GM23338 (cell line): ENCODE results near the gene FASTKD3. TPM values are rescaled to one million over a fixed set of nuclear protein-coding genes. Genes with fewer than 3 reads are reported as not detected.

Source experiments
- ATAC-seq: fragments of 200-7000 bp; cut with Tn5 transposase; 3 replicates; pipeline ENCODE4 v1.9.1; 2020
- DNase-seq: peaks from one replicate; pipeline ENCODE4 v3.0.0-alpha.2; 2015; ENCODE audit warnings: low spot score
- H2AFZ ChIP-seq: fragments of 200-600 bp; sonication (generic); 2 replicates; pipeline ENCODE4 v1.8.0; 2016; ENCODE audit warnings: antibody characterized with exemption, mild to moderate bottlenecking, moderate library complexity
- H3F3A ChIP-seq: fragments of 200-600 bp; sonication (generic); replicated peaks from 2 replicates; pipeline ENCODE4 v1.8.0; 2017; ENCODE audit warnings: antibody characterized with exemption, mixed run types, low read depth
- H3K27ac ChIP-seq: fragments of 200-600 bp; sonication (generic); 2 replicates; pipeline ENCODE4 v1.6.1; 2016; ENCODE audit warnings: low read depth
- H3K27me3 ChIP-seq: fragments of 200-600 bp; sonication (generic); 2 replicates; pipeline ENCODE4 v1.8.0; 2016; ENCODE audit warnings: mild to moderate bottlenecking, mixed run types, moderate library complexity; ENCODE audit not compliant: insufficient read depth
- H3K36me3 ChIP-seq: fragments of 200-600 bp; sonication (generic); 2 replicates; pipeline ENCODE4 v1.8.0; 2016; ENCODE audit warnings: mild to moderate bottlenecking; ENCODE audit not compliant: insufficient read depth
- H3K4me1 ChIP-seq: fragments of 200-600 bp; sonication (generic); 2 replicates; pipeline ENCODE4 v1.8.0; 2016; ENCODE audit warnings: mild to moderate bottlenecking, moderate library complexity; ENCODE audit not compliant: insufficient read depth
- H3K4me2 ChIP-seq: fragments of 200-600 bp; sonication (generic); 2 replicates; pipeline ENCODE4 v1.7.1; 2017; ENCODE audit warnings: mixed run types
- H3K4me3 ChIP-seq: fragments of 200-600 bp; sonication (generic); 2 replicates; pipeline ENCODE4 v1.6.1; 2016; ENCODE audit warnings: mixed run types
- H3K79me2 ChIP-seq: fragments of 200-600 bp; sonication (generic); replicated peaks from 2 replicates; pipeline ENCODE4 v1.8.0; 2017; ENCODE audit warnings: mild to moderate bottlenecking; ENCODE audit not compliant: insufficient read depth
- H3K9me2 ChIP-seq: fragments of 200-600 bp; sonication (generic); 2 replicates; pipeline ENCODE4 v1.8.0; 2017; ENCODE audit not compliant: insufficient read depth
- H4K20me1 ChIP-seq: fragments of 200-600 bp; sonication (generic); replicated peaks from 2 replicates; pipeline ENCODE4 v1.8.0; 2017; ENCODE audit warnings: mild to moderate bottlenecking; ENCODE audit not compliant: insufficient read depth
- H3K27ac Mint-ChIP-seq: 2 replicates; pipeline ENCODE4 v1.8.0; 2020; ENCODE audit warnings: inconsistent platforms, mild to moderate bottlenecking, moderate library complexity, mixed read lengths
- H3K27me3 Mint-ChIP-seq: 3 replicates; pipeline ENCODE4 v1.8.0; 2022; ENCODE audit warnings: low read depth, mild to moderate bottlenecking, moderate library complexity, mixed read lengths, inconsistent platforms; ENCODE audit not compliant: insufficient read depth, poor library complexity
- H3K36me3 Mint-ChIP-seq: 3 replicates; pipeline ENCODE4 v1.8.0; 2021; ENCODE audit warnings: low read depth, mild to moderate bottlenecking, inconsistent platforms, moderate library complexity, mixed read lengths
- H3K4me1 Mint-ChIP-seq: 3 replicates; pipeline ENCODE4 v1.8.0; 2020; ENCODE audit warnings: mild to moderate bottlenecking, inconsistent platforms, mixed read lengths
- H3K4me3 Mint-ChIP-seq: 3 replicates; pipeline ENCODE4 v1.8.0; 2021; ENCODE audit warnings: moderate library complexity, mild to moderate bottlenecking, inconsistent platforms, mixed read lengths
- H3K9me3 Mint-ChIP-seq: 3 replicates; pipeline ENCODE4 v1.8.0; 2020; ENCODE audit warnings: moderate library complexity, mild to moderate bottlenecking, inconsistent platforms, mixed read lengths
- JUNB ChIP-seq: IDR thresholded peaks from one replicate; pipeline ENCODE4 v1.6.1; 2016; ENCODE audit warnings: antibody characterized with exemption; ENCODE audit not compliant: unreplicated experiment
- NANOG ChIP-seq: IDR thresholded peaks from 2 replicates; pipeline ENCODE4 v1.6.1; 2016; ENCODE audit warnings: antibody characterized with exemption, borderline replicate concordance
- STAT1 ChIP-seq: IDR thresholded peaks from one replicate; pipeline ENCODE4 v1.6.1; 2016; ENCODE audit warnings: antibody characterized with exemption; ENCODE audit not compliant: unreplicated experiment
- ZNF114 ChIP-seq: fragments of 250-450 bp; sonication (Bioruptor Pico); IDR thresholded peaks from 2 replicates; pipeline ENCODE4 v1.5.0; 2020; ENCODE audit warnings: mild to moderate bottlenecking, moderate library complexity
- ZNF331 ChIP-seq: fragments of 250-450 bp; sonication (Bioruptor Pico); IDR thresholded peaks from 2 replicates; pipeline ENCODE4 v1.5.0; 2020; ENCODE audit warnings: low read depth, mild to moderate bottlenecking, moderate library complexity
- ZNF462 ChIP-seq: fragments of 250-450 bp; sonication (Bioruptor Pico); IDR thresholded peaks from 2 replicates; pipeline ENCODE4 v1.5.0; 2020; ENCODE audit warnings: mild to moderate bottlenecking, moderate library complexity
- polyA plus RNA-seq: library from polyadenylated mRNA; unstranded; fragments of >200 nt; fragmentation: Nextera tagmentation; extraction: Ambion mirVana; gene quantifications from 2 replicates; pipeline ENCODE4 v1.2.1, GENCODE V29; 2016
- total RNA-seq: library from RNA; depleted of rRNA; stranded (reverse); fragments of >200 nt; shearing (Covaris generic); gene quantifications from 2 replicates; pipeline ENCODE4 v1.2.3, GENCODE V29; 2014
- TF ChIP-seq, protein P1 (sequence below), 2 experiments: fragments of 200-600 bp in 1 of 2; sonication (generic) in 1 of 2; conservative IDR thresholded peaks; 2 replicates each; pipeline versions ENCODE4 v1.5.1 to v1.6.1; 2016 to 2017; ENCODE audit warnings: antibody characterized with exemption in 2 of 2, low read depth in 2 of 2, mild to moderate bottlenecking in 2 of 2, moderate library complexity in 1 of 2
- TF ChIP-seq, protein P2 (sequence below): IDR thresholded peaks from one replicate; pipeline ENCODE4 v1.6.1; 2018; ENCODE audit warnings: antibody characterized with exemption; ENCODE audit not compliant: unreplicated experiment
- TF ChIP-seq, protein P3 (sequence below): IDR thresholded peaks from 2 replicates; pipeline ENCODE4 v1.6.1; 2016; ENCODE audit warnings: antibody characterized with exemption

The FASTKD3 gene
- total and polyA plus RNA-seq, 2 experiments from 2014 or later = 10.8 to 13.5 TPM

DNA sequence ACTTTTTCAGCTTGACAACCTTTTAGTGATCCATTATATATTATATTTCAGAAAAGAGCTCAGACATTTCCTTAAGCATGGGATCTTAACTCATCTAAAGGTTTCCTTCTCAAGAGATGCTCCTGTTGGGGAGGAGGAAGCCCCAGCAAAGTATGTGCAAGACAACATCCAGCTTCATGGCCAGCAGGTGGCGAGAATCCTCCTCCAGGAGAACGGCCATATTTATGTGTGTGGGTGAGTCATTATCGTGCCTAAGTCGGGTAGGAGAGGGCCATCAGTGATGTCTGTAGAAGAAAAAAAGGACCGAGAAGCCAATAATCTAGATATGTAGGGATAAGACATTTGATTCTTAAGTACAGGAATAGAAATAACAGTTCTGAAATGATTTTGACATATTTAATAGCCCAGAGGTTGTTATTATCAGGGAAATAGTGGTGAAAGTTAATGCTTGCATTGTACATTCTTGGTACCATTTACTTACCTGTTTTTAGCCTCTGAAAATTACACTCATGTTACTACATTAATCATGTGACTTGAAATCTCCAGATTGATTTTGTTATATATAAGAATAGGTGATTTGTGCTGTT lies 28.3 kb upstream of the FASTKD3 start:
- H3F3A ChIP-seq = no peaks in the 10 kb centered on the region
- no peaks in the 10 kb centered on the region for H3K79me2 ChIP-seq
- H3K9me3 Mint-ChIP-seq = no peaks in the 10 kb centered on the region
- no peak overlapping the region for H3K4me3 ChIP-seq
- 0 out of 2 replicates have a peak, but pooled peaks cover 7% of the 10 kb centered on the region for H4K20me1 ChIP-seq
- DNase-seq (peak; percentile 43), ATAC-seq (peak; percentile 25; the same call in 2 of the 3 replicates)
- peaks cover 65% of the 10 kb centered on the region for H3K36me3 ChIP-seq
- H3K27me3 ChIP-seq = no peaks in the 10 kb centered on the region
- no peaks in the 10 kb centered on the region for H3K9me2 ChIP-seq
- no peak overlapping the region for H3K4me3 Mint-ChIP-seq
- no peaks in the 10 kb centered on the region for H3K27me3 Mint-ChIP-seq
- no peak overlapping the region for H3K4me2 ChIP-seq
- H3K27ac Mint-ChIP-seq = no peak overlapping the region
- no peak overlapping the region for H3K27ac ChIP-seq
- TF ChIP-seq JUNB = no peak
- TF ChIP-seq, protein P1, sequence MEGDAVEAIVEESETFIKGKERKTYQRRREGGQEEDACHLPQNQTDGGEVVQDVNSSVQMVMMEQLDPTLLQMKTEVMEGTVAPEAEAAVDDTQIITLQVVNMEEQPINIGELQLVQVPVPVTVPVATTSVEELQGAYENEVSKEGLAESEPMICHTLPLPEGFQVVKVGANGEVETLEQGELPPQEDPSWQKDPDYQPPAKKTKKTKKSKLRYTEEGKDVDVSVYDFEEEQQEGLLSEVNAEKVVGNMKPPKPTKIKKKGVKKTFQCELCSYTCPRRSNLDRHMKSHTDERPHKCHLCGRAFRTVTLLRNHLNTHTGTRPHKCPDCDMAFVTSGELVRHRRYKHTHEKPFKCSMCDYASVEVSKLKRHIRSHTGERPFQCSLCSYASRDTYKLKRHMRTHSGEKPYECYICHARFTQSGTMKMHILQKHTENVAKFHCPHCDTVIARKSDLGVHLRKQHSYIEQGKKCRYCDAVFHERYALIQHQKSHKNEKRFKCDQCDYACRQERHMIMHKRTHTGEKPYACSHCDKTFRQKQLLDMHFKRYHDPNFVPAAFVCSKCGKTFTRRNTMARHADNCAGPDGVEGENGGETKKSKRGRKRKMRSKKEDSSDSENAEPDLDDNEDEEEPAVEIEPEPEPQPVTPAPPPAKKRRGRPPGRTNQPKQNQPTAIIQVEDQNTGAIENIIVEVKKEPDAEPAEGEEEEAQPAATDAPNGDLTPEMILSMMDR (conservative IDR thresholded peaks at IDR 0.05; ENCODE audit: low read depth in 2 of 2) = peak; percentile 56 to 64
- H3K4me1 ChIP-seq = no peaks in the 10 kb centered on the region
- no peak overlapping the region for H2AFZ ChIP-seq
- H3K4me1 Mint-ChIP-seq = no peaks in the 10 kb centered on the region
- H3K36me3 Mint-ChIP-seq = peaks cover 74% of the 10 kb centered on the region

DNA sequence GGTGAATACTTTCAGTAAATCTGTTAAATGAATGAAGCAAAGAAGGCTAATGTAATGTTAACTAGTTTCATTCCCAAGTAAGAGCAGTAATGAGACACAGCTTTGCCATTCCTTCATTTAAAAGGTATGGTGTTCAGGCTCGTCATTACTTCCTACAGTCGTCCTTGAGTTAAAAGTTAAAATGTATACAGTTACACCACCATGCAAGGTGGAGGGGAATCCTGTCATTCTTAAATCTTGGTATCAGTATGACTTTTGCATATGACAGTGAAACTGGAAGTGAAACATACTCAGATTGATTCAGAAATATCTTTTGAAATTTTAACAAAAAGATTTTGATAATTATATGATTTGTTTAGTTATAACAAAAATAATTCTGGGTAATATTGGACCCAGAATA lies 26.0 kb upstream of the FASTKD3 start:
- H3K4me3 Mint-ChIP-seq = no peak overlapping the region
- no peaks in the 10 kb centered on the region for H3F3A ChIP-seq
- H3K9me3 Mint-ChIP-seq = no peaks in the 10 kb centered on the region
- no peak for DNase-seq
- peaks cover 81% of the 10 kb centered on the region for H3K36me3 Mint-ChIP-seq
- H2AFZ ChIP-seq = no peak overlapping the region
- peaks cover 57% of the 10 kb centered on the region for H3K36me3 ChIP-seq
- no peak for ATAC-seq
- no peaks in the 10 kb centered on the region for H3K79me2 ChIP-seq
- H3K4me2 ChIP-seq = no peak overlapping the region
- H3K4me1 Mint-ChIP-seq = no peaks in the 10 kb centered on the region
- H3K27me3 Mint-ChIP-seq = no peaks in the 10 kb centered on the region
- H3K27ac ChIP-seq = no peak overlapping the region
- H3K4me1 ChIP-seq = no peaks in the 10 kb centered on the region
- H3K27me3 ChIP-seq = no peaks in the 10 kb centered on the region
- no peaks in the 10 kb centered on the region for H3K9me2 ChIP-seq
- no peak overlapping the region for H3K4me3 ChIP-seq
- H3K27ac Mint-ChIP-seq = no peak overlapping the region
- 0 out of 2 replicates have a peak, but pooled peaks cover 7% of the 10 kb centered on the region for H4K20me1 ChIP-seq
- TF ChIP-seq ZNF462 (no peak), ZNF331 (CRISPR knock-in tag) (no peak), JUNB (no peak), NANOG (no peak), STAT1 (no peak), ZNF114 (CRISPR knock-in tag) (no peak)
- TF ChIP-seq, protein P2, sequence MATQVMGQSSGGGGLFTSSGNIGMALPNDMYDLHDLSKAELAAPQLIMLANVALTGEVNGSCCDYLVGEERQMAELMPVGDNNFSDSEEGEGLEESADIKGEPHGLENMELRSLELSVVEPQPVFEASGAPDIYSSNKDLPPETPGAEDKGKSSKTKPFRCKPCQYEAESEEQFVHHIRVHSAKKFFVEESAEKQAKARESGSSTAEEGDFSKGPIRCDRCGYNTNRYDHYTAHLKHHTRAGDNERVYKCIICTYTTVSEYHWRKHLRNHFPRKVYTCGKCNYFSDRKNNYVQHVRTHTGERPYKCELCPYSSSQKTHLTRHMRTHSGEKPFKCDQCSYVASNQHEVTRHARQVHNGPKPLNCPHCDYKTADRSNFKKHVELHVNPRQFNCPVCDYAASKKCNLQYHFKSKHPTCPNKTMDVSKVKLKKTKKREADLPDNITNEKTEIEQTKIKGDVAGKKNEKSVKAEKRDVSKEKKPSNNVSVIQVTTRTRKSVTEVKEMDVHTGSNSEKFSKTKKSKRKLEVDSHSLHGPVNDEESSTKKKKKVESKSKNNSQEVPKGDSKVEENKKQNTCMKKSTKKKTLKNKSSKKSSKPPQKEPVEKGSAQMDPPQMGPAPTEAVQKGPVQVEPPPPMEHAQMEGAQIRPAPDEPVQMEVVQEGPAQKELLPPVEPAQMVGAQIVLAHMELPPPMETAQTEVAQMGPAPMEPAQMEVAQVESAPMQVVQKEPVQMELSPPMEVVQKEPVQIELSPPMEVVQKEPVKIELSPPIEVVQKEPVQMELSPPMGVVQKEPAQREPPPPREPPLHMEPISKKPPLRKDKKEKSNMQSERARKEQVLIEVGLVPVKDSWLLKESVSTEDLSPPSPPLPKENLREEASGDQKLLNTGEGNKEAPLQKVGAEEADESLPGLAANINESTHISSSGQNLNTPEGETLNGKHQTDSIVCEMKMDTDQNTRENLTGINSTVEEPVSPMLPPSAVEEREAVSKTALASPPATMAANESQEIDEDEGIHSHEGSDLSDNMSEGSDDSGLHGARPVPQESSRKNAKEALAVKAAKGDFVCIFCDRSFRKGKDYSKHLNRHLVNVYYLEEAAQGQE = no peak
- TF ChIP-seq, protein P3, sequence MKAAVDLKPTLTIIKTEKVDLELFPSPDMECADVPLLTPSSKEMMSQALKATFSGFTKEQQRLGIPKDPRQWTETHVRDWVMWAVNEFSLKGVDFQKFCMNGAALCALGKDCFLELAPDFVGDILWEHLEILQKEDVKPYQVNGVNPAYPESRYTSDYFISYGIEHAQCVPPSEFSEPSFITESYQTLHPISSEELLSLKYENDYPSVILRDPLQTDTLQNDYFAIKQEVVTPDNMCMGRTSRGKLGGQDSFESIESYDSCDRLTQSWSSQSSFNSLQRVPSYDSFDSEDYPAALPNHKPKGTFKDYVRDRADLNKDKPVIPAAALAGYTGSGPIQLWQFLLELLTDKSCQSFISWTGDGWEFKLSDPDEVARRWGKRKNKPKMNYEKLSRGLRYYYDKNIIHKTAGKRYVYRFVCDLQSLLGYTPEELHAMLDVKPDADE = no peak
